SH-SY5Y (cell line): ENCODE data around the gene FAM98A.

Experiments used
- GATA2 ChIP-seq: IDR thresholded peaks from 2 replicates; pipeline ENCODE4 v1.6.1; 2011; ENCODE audit warnings: mild to moderate bottlenecking, low read depth, low read length
- GATA3 ChIP-seq: IDR thresholded peaks from 2 replicates; pipeline ENCODE4 v1.6.1; 2011; ENCODE audit warnings: low read depth, mild to moderate bottlenecking, low read length, moderate library complexity

GRCh38 chr2:33541243-33541642 lies 57.9 kb downstream of the FAM98A start:
- no peak for TF ChIP-seq GATA3
- no peak for TF ChIP-seq GATA2
